SK-N-SH (cell line): ENCODE measurements around the gene LRSAM1. TPM values are rescaled to one million over a fixed set of nuclear protein-coding genes. Genes with fewer than 3 reads are reported as not detected.
A peak's percentile ranks its signal among the peaks of the same experiment; 100 is the strongest.

Experiments
- CTCF ChIA-PET: fragments of 300-600, 350-600 bp; formaldehyde crosslinking; extraction: SDS; loops from one replicate; lab custom pipeline; 2021; lab: Yijun Ruan, JAX
- POLR2A ChIA-PET: fragments of 350-600 bp; sonication (Branson Sonifier 250); formaldehyde crosslinking; extraction: SDS; loops from one replicate; lab custom pipeline; 2020; ENCODE audit warnings: antibody characterized with exemption, inconsistent platforms; lab: Yijun Ruan, JAX
- DNase-seq: peaks from one replicate; pipeline ENCODE4 v3.0.0; 2012
- H2AFZ ChIP-seq: fragments of 200-600 bp; sonication (generic); 2 replicates; pipeline ENCODE4 v1.8.1; 2016; ENCODE audit warnings: antibody characterized with exemption, mild to moderate bottlenecking, low read depth
- H3F3A ChIP-seq: fragments of 200-600 bp; sonication (generic); replicated peaks from 2 replicates; pipeline ENCODE3; 2016; ENCODE audit warnings: antibody characterized with exemption, mild to moderate bottlenecking; ENCODE audit not compliant: insufficient read depth
- H3K27ac ChIP-seq, 2 experiments: fragments of 200-500 bp in 1 of 2; fragments of 200-600 bp in 1 of 2; sonication (Bioruptor generic) in 1 of 2; sonication (generic), shearing (Covaris generic) in 1 of 2; 2 replicates each; pipeline versions ENCODE4 v1.5.1 to v1.6.1; 2014 to 2016; ENCODE audit warnings: low read depth in 2 of 2, inconsistent platforms in 1 of 2, low read length in 1 of 2, mild to moderate bottlenecking in 1 of 2, mixed read lengths in 1 of 2
- H3K27me3 ChIP-seq: fragments of 200-600 bp; sonication (generic), shearing (Covaris generic); 2 replicates; pipeline ENCODE4 v1.6.1; 2016; ENCODE audit warnings: mixed run types; ENCODE audit not compliant: insufficient read depth
- H3K36me3 ChIP-seq, 2 experiments: fragments of 200-500 bp in 1 of 2; fragments of 200-600 bp in 1 of 2; sonication (Bioruptor generic) in 1 of 2; sonication (generic) in 1 of 2; replicated peaks in 1 of 2; 2 replicates each; pipeline versions ENCODE3 to v1.5.1; 2014 to 2016; ENCODE audit warnings: low read length in 1 of 2, mild to moderate bottlenecking in 1 of 2; ENCODE audit not compliant: insufficient read depth in 2 of 2, control insufficient read depth in 1 of 2
- H3K4me1 ChIP-seq, 2 experiments: fragments of 200-500 bp in 1 of 2; fragments of 200-600 bp in 1 of 2; sonication (Bioruptor generic) in 1 of 2; sonication (generic), shearing (Covaris generic) in 1 of 2; 2 replicates each; pipeline versions ENCODE4 v1.5.1 to v1.6.1; 2014 to 2016; ENCODE audit warnings: low read depth in 1 of 2, low read length in 1 of 2, mixed run types in 1 of 2; ENCODE audit not compliant: insufficient read depth in 2 of 2, control insufficient read depth in 1 of 2
- H3K4me2 ChIP-seq: fragments of 200-600 bp; sonication (generic), shearing (Covaris generic); 2 replicates; pipeline ENCODE4 v1.6.1; 2017; ENCODE audit warnings: mixed run types
- H3K4me3 ChIP-seq, 2 experiments: fragments of 200-500 bp in 1 of 2; fragments of 200-600 bp in 1 of 2; sonication (Bioruptor generic) in 1 of 2; sonication (generic), shearing (Covaris generic) in 1 of 2; 2 replicates each; pipeline versions ENCODE4 v1.5.1 to v1.8.1; 2014 to 2016; ENCODE audit warnings: low read depth in 2 of 2, inconsistent platforms in 1 of 2, low read length in 1 of 2, mild to moderate bottlenecking in 1 of 2, mixed read lengths in 1 of 2, moderate library complexity in 1 of 2
- H3K79me2 ChIP-seq: fragments of 200-600 bp; sonication (generic); 2 replicates; pipeline ENCODE4 v1.8.1; 2017; ENCODE audit warnings: mild to moderate bottlenecking; ENCODE audit not compliant: insufficient read depth
- H3K9ac ChIP-seq: fragments of 200-600 bp; sonication (generic); 2 replicates; pipeline ENCODE4 v1.6.1; 2017; ENCODE audit warnings: mixed run types
- H3K9me2 ChIP-seq: fragments of 200-600 bp; sonication (generic); 2 replicates; pipeline ENCODE4 v1.6.1; 2017; ENCODE audit warnings: mixed run types
- H3K9me3 ChIP-seq: fragments of 200-600 bp; sonication (generic); 2 replicates; pipeline ENCODE4 v1.6.1; 2017; ENCODE audit warnings: mixed run types, mild to moderate bottlenecking, moderate library complexity
- H4K20me1 ChIP-seq: fragments of 200-600 bp; sonication (generic); 2 replicates; pipeline ENCODE4 v1.6.1; 2017; ENCODE audit warnings: mild to moderate bottlenecking, mixed run types; ENCODE audit not compliant: insufficient read depth
- CHD2 ChIP-seq: fragments of 150-350 bp; IDR thresholded peaks from 2 replicates; pipeline ENCODE4 v1.6.1; 2018; ENCODE audit warnings: low read length; ENCODE audit not compliant: partially characterized antibody
- EP300 ChIP-seq, 2 experiments: IDR thresholded peaks; 2 replicates each; pipeline versions ENCODE4 v1.4.0 to v1.6.1; 2012; ENCODE audit warnings: borderline replicate concordance in 1 of 2, low read depth in 1 of 2, low read length in 1 of 2
- FOSL2 ChIP-seq: IDR thresholded peaks from 2 replicates; pipeline ENCODE4 v1.4.0; 2012; ENCODE audit warnings: low read depth, mild to moderate bottlenecking, moderate library complexity, borderline replicate concordance
- GATA2 ChIP-seq: sonication (generic); formaldehyde crosslinking; IDR thresholded peaks from 2 replicates; pipeline ENCODE4 v1.5.0; 2020; ENCODE audit warnings: mild to moderate bottlenecking, missing genetic modification reagents
- NRF1 ChIP-seq: IDR thresholded peaks from 2 replicates; pipeline ENCODE4 v1.6.1; 2012; ENCODE audit warnings: low read depth, mild to moderate bottlenecking, low read length
- RCOR1 ChIP-seq: fragments of 150-350 bp; IDR thresholded peaks from 2 replicates; pipeline ENCODE4 v1.6.1; 2017; ENCODE audit warnings: antibody characterized with exemption, low read length
- RXRA ChIP-seq: IDR thresholded peaks from 2 replicates; pipeline ENCODE4 v1.4.0; 2012; ENCODE audit warnings: low read depth, mild to moderate bottlenecking, borderline replicate concordance
- SMC3 ChIP-seq: IDR thresholded peaks from 2 replicates; pipeline ENCODE4 v1.6.1; 2012; ENCODE audit warnings: low read depth, low read length, improper control_type of control experiment
- TAF1 ChIP-seq: IDR thresholded peaks from 2 replicates; pipeline ENCODE4 v1.6.1; 2012; ENCODE audit warnings: low read depth, mild to moderate bottlenecking, low read length, moderate library complexity, borderline replicate concordance
- TEAD4 ChIP-seq: IDR thresholded peaks from 2 replicates; pipeline ENCODE4 v1.4.0; 2012; ENCODE audit warnings: mild to moderate bottlenecking, borderline replicate concordance; ENCODE audit not compliant: insufficient read depth
- WGBS: methylation state at CpG from one replicate; pipeline ENCODE4 v1.1.6; 2017; ENCODE audit warnings: low lambda C conversion rate; 5-methylcytosine and 5-hydroxymethylcytosine counted together
- polyA plus RNA-seq, 3 experiments: library from polyadenylated mRNA; depleted of rRNA; stranded (reverse); fragments of >200 nt; gene quantifications; 2 replicates each; pipeline ENCODE4 v1.2.3, GENCODE V29; 2012
- TF ChIP-seq, protein P1 (sequence below): fragments of 150-350 bp; IDR thresholded peaks from 2 replicates; pipeline ENCODE4 v1.6.1; 2017; ENCODE audit warnings: antibody characterized with exemption, low read length, low read depth, borderline replicate concordance
- TF ChIP-seq, protein P2 (sequence below): IDR thresholded peaks from 2 replicates; pipeline ENCODE4; 2012
- TF ChIP-seq, protein P3 (sequence below): fragments of 150-350 bp; IDR thresholded peaks from 2 replicates; pipeline ENCODE4 v1.6.1; 2016; ENCODE audit warnings: mild to moderate bottlenecking, low read depth, low read length

The LRSAM1 gene
- polyA plus RNA-seq, 1 of the 3 experiments (the other 2 are of a cell fraction), result 8.0 TPM

GRCh38 chr9:127531676-127532075, 80.4 kb downstream of the LRSAM1 start:
- H3K27me3 ChIP-seq, result no peaks in the 10 kb centered on the region
- no peak overlapping the region for H3K4me2 ChIP-seq
- H3K4me1 ChIP-seq, result no peaks in the 10 kb centered on the region; a peak in 1 of 4 replicates
- ChIA-PET POLR2A (no interaction called here), CTCF (interaction anchor here (0.6 to 2.3 kb wide), 3 partner anchors 12 to 58 kb away, joined by 3 to 9 read pairs (median 3); no protein-coding TSS in a partner anchor)
- no peak for DNase-seq
- H3K79me2 ChIP-seq, result peaks cover 98% of the 10 kb centered on the region
- H3K36me3 ChIP-seq, result peaks cover 19 to 59% of the 10 kb centered on the region in 2 experiments
- no peak overlapping the region for H3K4me3 ChIP-seq
- WGBS, result 98% methylated on average over 13 of the region's 13 CpGs
- H3K27ac ChIP-seq, result no peak overlapping the region
- no peak overlapping the region for H3K9ac ChIP-seq
- H3K9me2 ChIP-seq, result no peaks in the 10 kb centered on the region
- peaks cover 58% of the 10 kb centered on the region for H4K20me1 ChIP-seq
- no peak overlapping the region for H2AFZ ChIP-seq
- TF ChIP-seq NRF1 (no peak), CHD2 (no peak), SMC3 (no peak), RCOR1 (no peak), TAF1 (no peak)
- TF ChIP-seq, protein P1, sequence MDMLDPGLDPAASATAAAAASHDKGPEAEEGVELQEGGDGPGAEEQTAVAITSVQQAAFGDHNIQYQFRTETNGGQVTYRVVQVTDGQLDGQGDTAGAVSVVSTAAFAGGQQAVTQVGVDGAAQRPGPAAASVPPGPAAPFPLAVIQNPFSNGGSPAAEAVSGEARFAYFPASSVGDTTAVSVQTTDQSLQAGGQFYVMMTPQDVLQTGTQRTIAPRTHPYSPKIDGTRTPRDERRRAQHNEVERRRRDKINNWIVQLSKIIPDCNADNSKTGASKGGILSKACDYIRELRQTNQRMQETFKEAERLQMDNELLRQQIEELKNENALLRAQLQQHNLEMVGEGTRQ, result no peak
- H3K9me3 ChIP-seq, result no peaks in the 10 kb centered on the region
- H3F3A ChIP-seq, result peaks cover 10% of the 10 kb centered on the region

DNA sequence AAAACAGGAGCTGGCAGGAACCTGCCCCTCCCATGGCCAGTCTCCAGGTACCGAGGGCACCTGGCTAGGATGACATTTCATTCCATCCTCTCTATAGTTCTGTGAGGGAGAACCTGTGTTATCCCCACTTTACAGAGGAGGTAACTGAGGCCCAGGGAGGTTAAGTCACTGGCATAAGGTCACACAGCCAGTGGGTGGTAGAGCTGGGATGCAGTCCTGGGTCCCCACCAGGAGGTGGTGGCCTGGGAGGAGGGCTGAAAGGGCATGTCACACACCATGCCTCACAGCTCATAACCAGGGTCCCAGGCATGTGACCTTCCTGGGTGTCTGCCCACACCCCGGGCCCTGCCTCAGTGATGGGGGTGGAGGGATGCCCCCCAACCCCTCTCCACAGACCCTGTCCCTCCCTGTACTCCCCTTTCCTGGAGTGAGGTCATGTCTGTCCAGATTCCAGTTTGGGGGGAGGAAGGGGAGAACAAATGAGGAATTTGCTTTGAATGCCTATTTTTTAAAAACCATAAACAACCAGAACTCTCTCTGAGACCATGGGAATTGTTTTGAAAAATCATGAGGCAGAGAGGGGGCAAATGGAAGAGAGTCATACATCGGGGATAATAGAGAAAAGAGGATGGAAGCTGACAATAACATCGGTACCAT, 83.1 kb downstream of the LRSAM1 start:
- H3K27ac ChIP-seq, result peak overlapping the region in 1 of 2 experiments; percentile 27; a peak in 1 of 4 replicates
- no peaks in the 10 kb centered on the region for H3K27me3 ChIP-seq
- CTCF ChIA-PET, result interaction anchor here (1.0 to 1.3 kb wide), 4 partner anchors 9 to 53 kb away, joined by 3 to 6 read pairs (median 4); no protein-coding TSS in a partner anchor
- no peak overlapping the region for H2AFZ ChIP-seq
- peaks cover 100% of the 10 kb centered on the region for H3K79me2 ChIP-seq
- no peaks in the 10 kb centered on the region for H3K9me3 ChIP-seq
- no peak overlapping the region for H3K4me2 ChIP-seq
- POLR2A ChIA-PET, result no interaction called here
- peaks cover 14% of the 10 kb centered on the region for H3F3A ChIP-seq
- no peak overlapping the region for H3K4me3 ChIP-seq
- peaks cover 3 to 19% of the 10 kb centered on the region in 2 experiments; a peak in 3 of 4 replicates for H3K4me1 ChIP-seq
- WGBS, result 86% methylated on average over 3 of the region's 4 CpGs
- no peak for DNase-seq
- H4K20me1 ChIP-seq, result peaks cover 84% of the 10 kb centered on the region
- peaks cover 9 to 36% of the 10 kb centered on the region in 2 experiments for H3K36me3 ChIP-seq
- no peaks in the 10 kb centered on the region for H3K9me2 ChIP-seq
- H3K9ac ChIP-seq, result no peak overlapping the region
- TF ChIP-seq, protein P2, sequence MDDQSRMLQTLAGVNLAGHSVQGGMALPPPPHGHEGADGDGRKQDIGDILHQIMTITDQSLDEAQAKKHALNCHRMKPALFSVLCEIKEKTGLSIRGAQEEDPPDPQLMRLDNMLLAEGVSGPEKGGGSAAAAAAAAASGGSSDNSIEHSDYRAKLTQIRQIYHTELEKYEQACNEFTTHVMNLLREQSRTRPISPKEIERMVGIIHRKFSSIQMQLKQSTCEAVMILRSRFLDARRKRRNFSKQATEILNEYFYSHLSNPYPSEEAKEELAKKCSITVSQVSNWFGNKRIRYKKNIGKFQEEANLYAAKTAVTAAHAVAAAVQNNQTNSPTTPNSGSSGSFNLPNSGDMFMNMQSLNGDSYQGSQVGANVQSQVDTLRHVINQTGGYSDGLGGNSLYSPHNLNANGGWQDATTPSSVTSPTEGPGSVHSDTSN, result no peak
- TF ChIP-seq, protein P3, sequence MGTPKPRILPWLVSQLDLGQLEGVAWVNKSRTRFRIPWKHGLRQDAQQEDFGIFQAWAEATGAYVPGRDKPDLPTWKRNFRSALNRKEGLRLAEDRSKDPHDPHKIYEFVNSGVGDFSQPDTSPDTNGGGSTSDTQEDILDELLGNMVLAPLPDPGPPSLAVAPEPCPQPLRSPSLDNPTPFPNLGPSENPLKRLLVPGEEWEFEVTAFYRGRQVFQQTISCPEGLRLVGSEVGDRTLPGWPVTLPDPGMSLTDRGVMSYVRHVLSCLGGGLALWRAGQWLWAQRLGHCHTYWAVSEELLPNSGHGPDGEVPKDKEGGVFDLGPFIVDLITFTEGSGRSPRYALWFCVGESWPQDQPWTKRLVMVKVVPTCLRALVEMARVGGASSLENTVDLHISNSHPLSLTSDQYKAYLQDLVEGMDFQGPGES, result no peak
- TF ChIP-seq TEAD4, result no peak
- TF ChIP-seq GATA2 (CRISPR knock-in tag), result no peak
- no peak for TF ChIP-seq EP300 (IDR thresholded peaks at IDR 0.05; ENCODE audit: borderline replicate concordance in 1 of 2, low read depth in 1 of 2, low read length in 1 of 2)
- no peak for TF ChIP-seq RCOR1
- no peak for TF ChIP-seq RXRA
- TF ChIP-seq FOSL2, result no peak
- TF ChIP-seq, all 33 proteins: peak for 0
